ENCODE data around the gene INPP4A.

INPP4A gene

GRCh38 chr2:98519156-98519555 is 74.5 kb downstream of the INPP4A start:
- no peak for DNase-seq

GRCh38 chr2:98519851-98520250 is 75.2 kb downstream of the INPP4A start:
- no peak for DNase-seq

- no peak for DNase-seq
These were observed 76.1 kb downstream of the INPP4A start for GRCh38 chr2:98520806-98521205.

- no peak for DNase-seq
These were observed 76.6 kb downstream of the INPP4A start for GRCh38 chr2:98521266-98521665.

GRCh38 chr2:98522854-98523253 is 78.2 kb downstream of the INPP4A start:
- no peak for DNase-seq

- peak; percentile 87 for DNase-seq
These were observed 79.5 kb downstream of the INPP4A start for GRCh38 chr2:98524168-98524567.

GRCh38 chr2:98528349-98528748 is 83.7 kb downstream of the INPP4A start:
- DNase-seq: no peak

- DNase-seq: no peak
These were observed 85.5 kb downstream of the INPP4A start for GRCh38 chr2:98530114-98530513.

GRCh38 chr2:98532756-98533155 is 88.1 kb downstream of the INPP4A start:
- DNase-seq: no peak

- DNase-seq: no peak
These were observed 88.9 kb downstream of the INPP4A start for GRCh38 chr2:98533547-98533946.

GRCh38 chr2:98534761-98535160 is 90.1 kb downstream of the INPP4A start:
- DNase-seq: no peak

GRCh38 chr2:98535971-98536677 is 91.5 kb downstream of the INPP4A start:
- no peak for DNase-seq

GRCh38 chr2:98537390-98538126 is 92.9 kb downstream of the INPP4A start:
- no peak for DNase-seq

GRCh38 chr2:98538280-98539041 is 93.8 kb downstream of the INPP4A start:
- no peak for DNase-seq

GRCh38 chr2:98539056-98539735 is 94.5 kb downstream of the INPP4A start:
- no peak for DNase-seq

- DNase-seq: no peak
These were observed 95.9 kb downstream of the INPP4A start for GRCh38 chr2:98540536-98540935.

- no peak for DNase-seq
These were observed 96.8 kb downstream of the INPP4A start for GRCh38 chr2:98541489-98541888.

GRCh38 chr2:98541906-98542305 is 97.2 kb downstream of the INPP4A start:
- no peak for DNase-seq

- no peak for DNase-seq
These were observed 98.6 kb downstream of the INPP4A start for GRCh38 chr2:98543214-98543613.

GRCh38 chr2:98543842-98544241 is 99.2 kb downstream of the INPP4A start:
- no peak for DNase-seq

GRCh38 chr2:98545591-98545990 is 100.9 kb downstream of the INPP4A start:
- no peak for DNase-seq

- DNase-seq: no peak
These were observed 101.5 kb downstream of the INPP4A start for GRCh38 chr2:98546186-98546585.

- DNase-seq: no peak
These were observed 102.6 kb downstream of the INPP4A start for GRCh38 chr2:98547092-98547790.
